HepG2 (cell line): Measurements from ENCODE around the gene MAVS. TPM values are rescaled to one million over a fixed set of nuclear protein-coding genes. Genes with fewer than 3 reads are reported as not detected.
A peak's percentile ranks its signal among the peaks of the same experiment; 100 is the strongest.

Experiments used
- ATF1 ChIP-seq: IDR thresholded peaks from 2 replicates; pipeline ENCODE4 v1.6.1; 2016; ENCODE audit warnings: mild to moderate bottlenecking, control low read depth
- ERF ChIP-seq: IDR thresholded peaks from 2 replicates; pipeline ENCODE4 v1.6.1; 2018; ENCODE audit warnings: missing biosample characterization, missing genetic modification reagents
- KAT8 ChIP-seq: IDR thresholded peaks from 2 replicates; pipeline ENCODE4 v1.6.1; 2016; ENCODE audit warnings: missing genetic modification reagents, missing compliant biosample characterization
- NR2F6 ChIP-seq, 2 experiments: IDR thresholded peaks; 2 replicates each; pipeline ENCODE4 v1.6.1; 2016; ENCODE audit warnings: antibody characterized with exemption in 1 of 2, mild to moderate bottlenecking in 1 of 2
- RAD21 ChIP-seq: fragments of 450-650 bp; formaldehyde crosslinking; IDR thresholded peaks from 2 replicates; pipeline ENCODE4 v1.5.0; 2020; ENCODE audit warnings: mild to moderate bottlenecking
- SIN3A ChIP-seq: IDR thresholded peaks from 2 replicates; pipeline ENCODE4 v1.6.1; 2011; ENCODE audit warnings: low read depth, mild to moderate bottlenecking, control low read depth, low read length, borderline replicate concordance
- SIX4 ChIP-seq: sonication (generic); formaldehyde crosslinking; IDR thresholded peaks from 2 replicates; pipeline ENCODE4 v1.4.0; 2020; ENCODE audit warnings: missing genetic modification reagents
- TARDBP ChIP-seq: sonication (generic); formaldehyde crosslinking; IDR thresholded peaks from 2 replicates; pipeline ENCODE4 v1.8.0; 2022; ENCODE audit warnings: mild to moderate bottlenecking, missing genetic modification reagents
- YY1 ChIP-seq: IDR thresholded peaks from 2 replicates; pipeline ENCODE4 v1.6.1; 2011; ENCODE audit warnings: low read length, low read depth, moderate library complexity, mild to moderate bottlenecking; ENCODE audit not compliant: insufficient read depth, insufficient replicate concordance
- ZBTB26 ChIP-seq: IDR thresholded peaks from 2 replicates; pipeline ENCODE4 v1.6.1; 2016; ENCODE audit warnings: missing compliant biosample characterization, missing genetic modification reagents, borderline replicate concordance
- ZBTB39 ChIP-seq: sonication (generic); formaldehyde crosslinking; IDR thresholded peaks from 2 replicates; pipeline ENCODE4 v1.5.0; 2020; ENCODE audit warnings: missing genetic modification reagents
- ZNF350 ChIP-seq: sonication (generic); formaldehyde crosslinking; IDR thresholded peaks from 2 replicates; pipeline ENCODE4 v1.4.0; 2020; ENCODE audit warnings: mild to moderate bottlenecking, low read depth, missing genetic modification reagents, borderline replicate concordance
- ZSCAN9 ChIP-seq: IDR thresholded peaks from 2 replicates; pipeline ENCODE4 v1.6.1; 2016; ENCODE audit warnings: borderline replicate concordance
- polyA plus RNA-seq, 8 experiments: library from polyadenylated mRNA; depleted of rRNA in 3 of 8; stranded (reverse) in 7 of 8; unstranded in 1 of 8; fragments of >200 nt; fragmentation: Illumina TruSeq in 4 of 8; extraction: Trizol in 4 of 8; gene quantifications; 2 replicates each; pipeline versions ENCODE4 v1.2.1 to v1.2.3, GENCODE V29; 2011 to 2016; ENCODE audit warnings: low read depth in 4 of 8, missing spikeins in 1 of 8, mixed read lengths in 1 of 8; ENCODE audit not compliant: insufficient read depth in 1 of 8
- total RNA-seq, 5 experiments: library from RNA; depleted of rRNA; stranded (reverse); fragments of >200 nt; fragmentation: Illumina TruSeq; extraction: Trizol; gene quantifications; 2 replicates each; pipeline ENCODE4 v1.2.3, GENCODE V29; 2016; ENCODE audit warnings: low read depth in 1 of 5

The MAVS gene
- total and polyA plus RNA-seq, 2 of the 13 experiments (the other 11 are each of a cell fraction or from before 2014, with no cell fraction given), result 27.3 to 36.6 TPM

- no peak for TF ChIP-seq ZBTB39 (CRISPR knock-in tag)
- TF ChIP-seq ZBTB26 (CRISPR knock-in tag), result no peak
- TF ChIP-seq YY1, result peak; percentile 81
- TF ChIP-seq TARDBP (CRISPR knock-in tag), result peak; percentile 26; the same call in 1 of the 2 replicates
- no peak for TF ChIP-seq NR2F6 (IDR thresholded peaks at IDR 0.05)
- peak; percentile 12; the same call in 1 of the 2 replicates for TF ChIP-seq NR2F6 (CRISPR knock-in tag; IDR thresholded peaks at IDR 0.05)
- TF ChIP-seq SIX4 (CRISPR knock-in tag), result peak; percentile 81
- TF ChIP-seq ATF1 (CRISPR knock-in tag), result peak; percentile 41; the same call in 1 of the 2 replicates
- TF ChIP-seq SIN3A, result 0 out of 2 replicates have a peak, but pooled peaks have one; percentile 6
- no peak for TF ChIP-seq RAD21 (CRISPR knock-in tag)
- peak; percentile 14; the same call in 1 of the 2 replicates for TF ChIP-seq KAT8 (CRISPR knock-in tag)
- no peak for TF ChIP-seq ZSCAN9 (CRISPR knock-in tag)
- peak; percentile 11; the same call in 1 of the 2 replicates for TF ChIP-seq ERF (CRISPR knock-in tag)
- no peak for TF ChIP-seq ZNF350 (CRISPR knock-in tag)
Measured at GRCh38 chr20:3890398-3890751, 43.7 kb downstream of the MAVS start (continued).
